ENCODE measurements around the gene DNAH6. TPM values are rescaled to one million over a fixed set of nuclear protein-coding genes. Genes with fewer than 3 reads are reported as not detected.

Gene DNAH6
- polyA plus RNA-seq, 2 of the 4 experiments (the other 2 are of a cell fraction) = 0.13 to 0.32 TPM

- FAIRE-seq = no peak
- Histone ChIP-seq H3K4me2 (no peak overlapping the region), H3K4me1 (0 out of 3 replicates have a peak, but pooled peaks cover 3% of the 10 kb centered on the region), H3K4me3 (no peak overlapping the region), H3K27ac (no peak overlapping the region), H3K9me3 (no peaks in the 10 kb centered on the region)
- POLR2A ChIA-PET = no interaction called here
- CTCF ChIA-PET = interaction anchor here (1.7 kb wide), 1 partner anchor 10 kb away, joined by 4 read pairs; no protein-coding TSS in a partner anchor
- ATAC-seq = no peak
- TF ChIP-seq NPAS2 (CRISPR knock-in tag; IDR thresholded peaks at IDR 0.05; ENCODE audit: borderline replicate concordance) = no peak
- TF ChIP-seq RFX5 (IDR thresholded peaks at IDR 0.05) = no peak
- TF ChIP-seq EP300 (IDR thresholded peaks at IDR 0.05) = no peak
- no peak for TF ChIP-seq ELK1 (IDR thresholded peaks at IDR 0.05; ENCODE audit: low read depth, low read length)
- TF ChIP-seq EHMT2 (IDR thresholded peaks at IDR 0.05; ENCODE audit: low read depth) = no peak
- TF ChIP-seq NFE2L2 (conservative IDR thresholded peaks at IDR 0.05; ENCODE audit: low read length) = no peak
- no peak for TF ChIP-seq EHF (CRISPR knock-in tag; IDR thresholded peaks at IDR 0.05)
- no peak for TF ChIP-seq PBX3 (IDR thresholded peaks at IDR 0.05)
- TF ChIP-seq HDAC2 (IDR thresholded peaks at IDR 0.05) = no peak
- TF ChIP-seq RAD21 (conservative IDR thresholded peaks at IDR 0.05 in 1 of 2, IDR thresholded peaks at IDR 0.05 in 1 of 2) = no peak
- no peak for TF ChIP-seq HOXB5 (CRISPR knock-in tag; IDR thresholded peaks at IDR 0.05)
- no peak for TF ChIP-seq PHF8 (IDR thresholded peaks at IDR 0.05; ENCODE audit: borderline replicate concordance, low read depth)
- no peak for TF ChIP-seq ESRRA (IDR thresholded peaks at IDR 0.05; ENCODE audit: borderline replicate concordance, low read length)
- no peak for TF ChIP-seq RARB (CRISPR knock-in tag; IDR thresholded peaks at IDR 0.05)
- TF ChIP-seq ZSCAN20 (CRISPR knock-in tag; IDR thresholded peaks at IDR 0.05) = no peak
- TF ChIP-seq CHD4 (IDR thresholded peaks at IDR 0.05; ENCODE audit: borderline replicate concordance) = no peak
- TF ChIP-seq SREBF2 (IDR thresholded peaks at IDR 0.05) = no peak
- TF ChIP-seq HOXA7 (CRISPR knock-in tag; IDR thresholded peaks at IDR 0.05) = no peak
- TF ChIP-seq GATA3 (IDR thresholded peaks at IDR 0.05; ENCODE audit: borderline replicate concordance) = no peak
- TF ChIP-seq HEYL (CRISPR knock-in tag; IDR thresholded peaks at IDR 0.05) = no peak
- 72% methylated on average over 4 of the region's 4 CpGs for WGBS (ENCODE audit: missing lambda C conversion rate)
- DNase-seq (ENCODE audit: low read depth in 1 of 2, low spot score in 1 of 2) = no peak
Observed at GRCh38 chr2:84474176-84474575, 42.1 kb upstream of the DNAH6 start.

GRCh38 chr2:84477886-84478285 lies 38.4 kb upstream of the DNAH6 start:
- FAIRE-seq (no peak), DNase-seq (ENCODE audit: low read depth in 1 of 2, low spot score in 1 of 2) (no peak), ATAC-seq (no peak)
- no peak overlapping the region for H3K27ac ChIP-seq
- H3K4me1 ChIP-seq = no peaks in the 10 kb centered on the region
- ChIA-PET CTCF (interaction anchor here (0.6 to 0.9 kb wide), 2 partner anchors 9 to 20 kb away, joined by 3 read pairs; no protein-coding TSS in a partner anchor), POLR2A (no interaction called here)
- WGBS (ENCODE audit: missing lambda C conversion rate) = 44% methylated on average over 1 of the region's 1 CpG
- no peak for TF ChIP-seq POLR2AphosphoS2 (conservative IDR thresholded peaks at IDR 0.05; ENCODE audit: low read length)
- no peak for TF ChIP-seq ZC3H11A (IDR thresholded peaks at IDR 0.05)
- TF ChIP-seq HES2 (IDR thresholded peaks at IDR 0.05) = no peak
- no peak for TF ChIP-seq FOXS1 (CRISPR knock-in tag; IDR thresholded peaks at IDR 0.05)
- TF ChIP-seq KDM1A (IDR thresholded peaks at IDR 0.05; ENCODE audit: low read depth) = no peak
- no peak for TF ChIP-seq BCL3 (IDR thresholded peaks at IDR 0.05)
- H3K4me3 ChIP-seq = no peak overlapping the region
- no peak overlapping the region for H3K4me2 ChIP-seq
- no peaks in the 10 kb centered on the region for H3K9me3 ChIP-seq

Data from A549 (cell line).